ENCODE measurements around the gene CEP57L1. TPM values are rescaled to one million over a fixed set of nuclear protein-coding genes. Genes with fewer than 3 reads are reported as not detected.

CEP57L1 gene
- total and polyA plus RNA-seq, 2 experiments from 2014 or later = 14.5 to 15.8 TPM

DNA sequence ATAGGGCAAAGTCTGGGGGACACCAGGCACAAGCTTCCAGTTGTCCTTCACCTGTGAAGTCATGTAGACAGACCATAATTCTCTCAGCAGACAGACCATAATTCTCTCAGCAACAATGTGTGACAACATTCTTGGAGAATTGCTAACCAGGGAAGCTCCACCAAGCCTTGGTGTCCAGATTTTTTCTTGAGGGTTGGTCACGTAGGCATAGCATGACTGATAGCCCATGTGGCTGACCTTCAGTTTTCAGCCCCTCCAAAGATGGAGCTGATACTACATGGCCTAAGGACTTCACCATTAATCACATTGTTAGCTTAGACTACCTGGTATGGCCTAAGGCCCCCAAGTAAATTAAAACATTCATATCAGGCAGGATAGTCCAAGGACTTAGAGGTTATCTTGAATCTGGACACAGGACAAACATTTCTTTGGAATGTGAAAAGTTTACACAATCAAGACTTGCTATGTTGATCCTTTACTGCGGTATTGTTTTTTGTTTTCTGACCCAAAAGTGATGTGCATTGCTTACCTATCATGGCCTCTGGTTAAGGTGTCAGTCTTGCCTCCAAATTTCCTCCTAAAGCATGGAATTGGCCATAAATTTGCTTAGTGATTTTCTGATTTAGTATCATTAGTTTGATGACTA is 76.9 kb downstream of the CEP57L1 start:
- Histone ChIP-seq H3K4me1 (ENCODE audit: low read depth) (no peaks in the 10 kb centered on the region), H3K4me3 (no peak overlapping the region), H3K9me3 (ENCODE audit: low read depth) (no peaks in the 10 kb centered on the region), H3K27me3 (no peaks in the 10 kb centered on the region), H3K36me3 (no peaks in the 10 kb centered on the region), H3K27ac (no peak overlapping the region)
- TF ChIP-seq, protein P1, sequence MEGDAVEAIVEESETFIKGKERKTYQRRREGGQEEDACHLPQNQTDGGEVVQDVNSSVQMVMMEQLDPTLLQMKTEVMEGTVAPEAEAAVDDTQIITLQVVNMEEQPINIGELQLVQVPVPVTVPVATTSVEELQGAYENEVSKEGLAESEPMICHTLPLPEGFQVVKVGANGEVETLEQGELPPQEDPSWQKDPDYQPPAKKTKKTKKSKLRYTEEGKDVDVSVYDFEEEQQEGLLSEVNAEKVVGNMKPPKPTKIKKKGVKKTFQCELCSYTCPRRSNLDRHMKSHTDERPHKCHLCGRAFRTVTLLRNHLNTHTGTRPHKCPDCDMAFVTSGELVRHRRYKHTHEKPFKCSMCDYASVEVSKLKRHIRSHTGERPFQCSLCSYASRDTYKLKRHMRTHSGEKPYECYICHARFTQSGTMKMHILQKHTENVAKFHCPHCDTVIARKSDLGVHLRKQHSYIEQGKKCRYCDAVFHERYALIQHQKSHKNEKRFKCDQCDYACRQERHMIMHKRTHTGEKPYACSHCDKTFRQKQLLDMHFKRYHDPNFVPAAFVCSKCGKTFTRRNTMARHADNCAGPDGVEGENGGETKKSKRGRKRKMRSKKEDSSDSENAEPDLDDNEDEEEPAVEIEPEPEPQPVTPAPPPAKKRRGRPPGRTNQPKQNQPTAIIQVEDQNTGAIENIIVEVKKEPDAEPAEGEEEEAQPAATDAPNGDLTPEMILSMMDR (IDR thresholded peaks at IDR 0.05; ENCODE audit: low read depth, low read length) = no peak
- no peak for DNase-seq (ENCODE audit: low read depth in 1 of 2, low spot score in 1 of 2)

DNA sequence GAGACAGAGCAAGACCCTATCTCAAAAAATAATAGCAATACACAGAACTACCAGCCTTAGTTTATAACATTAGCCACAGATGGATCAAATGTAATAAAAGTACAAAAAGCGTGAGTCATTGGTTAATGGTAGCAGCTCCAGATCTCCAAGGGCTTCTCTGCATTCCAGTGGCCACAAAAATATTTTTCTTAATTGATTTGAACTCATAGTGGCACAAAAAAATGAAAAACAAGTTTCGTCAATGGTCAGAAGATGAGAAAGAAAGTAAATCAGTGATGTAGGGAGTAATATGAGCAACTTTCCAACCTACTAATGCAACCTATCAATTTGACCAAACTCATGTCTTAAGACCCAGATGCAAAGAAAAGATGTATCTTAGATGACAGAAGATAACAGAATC is 79.6 kb downstream of the CEP57L1 start:
- Histone ChIP-seq H3K36me3 (no peaks in the 10 kb centered on the region), H3K27me3 (no peaks in the 10 kb centered on the region), H3K9me3 (ENCODE audit: low read depth) (no peaks in the 10 kb centered on the region), H3K4me3 (no peak overlapping the region), H3K27ac (no peak overlapping the region), H3K4me1 (ENCODE audit: low read depth) (no peaks in the 10 kb centered on the region)
- DNase-seq (ENCODE audit: low read depth in 1 of 2, low spot score in 1 of 2) = no peak
- TF ChIP-seq, protein P1 (IDR thresholded peaks at IDR 0.05; ENCODE audit: low read depth, low read length) = no peak

DNA sequence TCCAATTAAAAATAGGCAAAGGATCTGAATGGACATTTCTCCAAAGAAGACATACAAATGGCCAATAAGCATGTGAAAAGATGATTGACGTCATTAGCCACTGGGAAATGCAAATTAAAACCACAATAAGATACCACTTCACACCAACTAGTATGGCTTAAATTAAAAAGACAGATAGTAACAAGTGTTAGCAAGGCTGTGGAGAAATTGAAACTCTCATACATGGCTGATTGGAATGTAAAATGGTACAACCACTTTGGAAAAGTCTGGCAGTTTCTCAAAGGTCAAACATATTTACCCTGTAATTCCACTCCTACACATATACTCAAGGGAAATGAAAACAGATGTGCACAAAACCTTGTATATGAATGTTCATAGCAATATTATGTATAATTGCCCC is 83.6 kb downstream of the CEP57L1 start:
- no peak overlapping the region for H3K27ac ChIP-seq

DNA sequence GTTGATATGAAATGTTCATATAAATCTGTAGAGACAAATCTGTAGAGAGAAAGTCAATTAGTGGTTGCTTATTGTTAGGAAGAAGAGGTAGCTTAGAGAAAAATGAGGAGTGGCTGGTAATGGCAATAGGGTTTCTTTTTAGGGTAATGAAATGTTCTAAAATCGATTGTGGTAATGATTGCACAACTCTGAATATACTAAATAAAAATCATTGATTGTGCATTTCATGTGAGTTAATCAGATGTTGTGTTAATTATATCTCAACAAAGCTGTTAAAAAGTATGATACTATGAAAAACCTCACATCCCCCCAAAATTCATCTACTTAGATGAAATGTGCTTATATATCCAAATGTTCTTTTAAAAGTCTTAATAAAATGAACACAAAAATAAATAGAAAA is 84.2 kb downstream of the CEP57L1 start:
- Histone ChIP-seq H3K27ac (no peak overlapping the region), H3K36me3 (no peaks in the 10 kb centered on the region), H3K9me3 (ENCODE audit: low read depth) (no peaks in the 10 kb centered on the region), H3K27me3 (no peaks in the 10 kb centered on the region), H3K4me1 (ENCODE audit: low read depth) (peaks cover 7% of the 10 kb centered on the region), H3K4me3 (no peak overlapping the region)
- DNase-seq (ENCODE audit: low read depth in 1 of 2, low spot score in 1 of 2) = no peak
- TF ChIP-seq, protein P1 (IDR thresholded peaks at IDR 0.05; ENCODE audit: low read depth, low read length) = no peak

More for the DNA sequence above, 83.6 kb downstream of the CEP57L1 start:
- Histone ChIP-seq H3K27me3 (no peaks in the 10 kb centered on the region), H3K9me3 (ENCODE audit: low read depth) (no peaks in the 10 kb centered on the region), H3K4me3 (no peak overlapping the region), H3K36me3 (no peaks in the 10 kb centered on the region), H3K4me1 (ENCODE audit: low read depth) (peaks cover 7% of the 10 kb centered on the region)
- DNase-seq (ENCODE audit: low read depth in 1 of 2, low spot score in 1 of 2) = no peak
- TF ChIP-seq, protein P1 (IDR thresholded peaks at IDR 0.05; ENCODE audit: low read depth, low read length) = no peak

DNA sequence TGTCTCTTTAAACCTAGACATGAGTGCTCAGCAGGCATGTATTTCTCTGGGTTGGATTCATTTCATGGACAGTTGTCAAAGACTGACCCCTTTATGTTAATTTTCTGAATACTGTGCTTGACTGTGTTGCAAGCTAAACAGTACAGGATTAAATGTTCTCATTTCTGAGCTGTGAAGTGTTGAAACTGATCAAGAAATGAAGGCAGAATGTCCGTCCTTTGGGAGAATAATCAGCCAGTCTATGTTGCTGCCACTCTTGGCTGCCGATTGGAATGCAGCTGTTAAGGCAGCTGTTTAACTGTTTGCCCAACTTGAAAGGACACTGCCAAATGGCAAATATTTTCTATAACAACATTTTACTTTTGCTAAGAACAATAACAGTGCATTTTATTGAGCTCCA is 87.3 kb downstream of the CEP57L1 start:
- Histone ChIP-seq H3K4me1 (ENCODE audit: low read depth) (peaks cover 10% of the 10 kb centered on the region), H3K27me3 (no peaks in the 10 kb centered on the region), H3K27ac (no peak overlapping the region), H3K36me3 (no peaks in the 10 kb centered on the region), H3K9me3 (ENCODE audit: low read depth) (no peaks in the 10 kb centered on the region), H3K4me3 (no peak overlapping the region)
- TF ChIP-seq, protein P1 (IDR thresholded peaks at IDR 0.05; ENCODE audit: low read depth, low read length) = no peak
- peak in 1 of 2 donors; percentile 21 for DNase-seq (ENCODE audit: low read depth in 1 of 2, low spot score in 1 of 2)
